ENCODE results near the gene LMLN. TPM values are rescaled to one million over a fixed set of nuclear protein-coding genes. Genes with fewer than 3 reads are reported as not detected.
A peak's percentile ranks its signal among the peaks of the same experiment; 100 is the strongest.
"Not testable (repeated sequence)": the region's sequence is repeated elsewhere in the genome, so short reads cannot be mapped to it uniquely, and the experiment has no call there.

The LMLN gene
- total and polyA plus RNA-seq, 8 donors = 2.2 to 6.4 (median 4.4) TPM

DNA sequence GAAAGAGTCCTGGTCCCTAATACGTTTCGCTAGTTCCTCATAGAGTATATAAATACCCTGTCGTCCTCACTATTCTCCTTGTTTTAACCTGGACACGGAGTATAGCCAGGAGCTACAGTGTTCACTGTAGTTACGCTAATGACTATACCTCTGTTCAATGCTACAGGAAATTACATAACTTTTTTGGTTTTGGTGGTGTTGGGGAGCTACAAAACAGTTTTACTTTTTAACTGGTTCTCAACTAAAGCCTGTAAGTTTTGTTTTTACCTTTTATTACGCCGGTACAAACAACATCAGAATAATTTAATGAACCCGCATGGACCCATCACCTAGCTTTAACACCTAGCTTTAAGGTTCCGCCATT is 1.5 kb downstream of the LMLN start:
- 85 to 90% methylated on average over 9 of the region's 9 CpGs for WGBS, 2 donors
- Histone ChIP-seq H3K27me3 (no peaks in the 10 kb centered on the region), H3K4me1 (peaks cover 2 to 11% (median 2%) of the 10 kb centered on the region in 3 donors), H3K9me3 (no peaks in the 10 kb centered on the region), H3K27ac (no peak overlapping the region), H3K36me3 (peaks cover 0 to under 1% (median 0%) of the 10 kb centered on the region in 3 donors), H3K4me3 (peak overlapping the region in 1 of 4 donors; percentile 94)
- TF ChIP-seq, protein P1, sequence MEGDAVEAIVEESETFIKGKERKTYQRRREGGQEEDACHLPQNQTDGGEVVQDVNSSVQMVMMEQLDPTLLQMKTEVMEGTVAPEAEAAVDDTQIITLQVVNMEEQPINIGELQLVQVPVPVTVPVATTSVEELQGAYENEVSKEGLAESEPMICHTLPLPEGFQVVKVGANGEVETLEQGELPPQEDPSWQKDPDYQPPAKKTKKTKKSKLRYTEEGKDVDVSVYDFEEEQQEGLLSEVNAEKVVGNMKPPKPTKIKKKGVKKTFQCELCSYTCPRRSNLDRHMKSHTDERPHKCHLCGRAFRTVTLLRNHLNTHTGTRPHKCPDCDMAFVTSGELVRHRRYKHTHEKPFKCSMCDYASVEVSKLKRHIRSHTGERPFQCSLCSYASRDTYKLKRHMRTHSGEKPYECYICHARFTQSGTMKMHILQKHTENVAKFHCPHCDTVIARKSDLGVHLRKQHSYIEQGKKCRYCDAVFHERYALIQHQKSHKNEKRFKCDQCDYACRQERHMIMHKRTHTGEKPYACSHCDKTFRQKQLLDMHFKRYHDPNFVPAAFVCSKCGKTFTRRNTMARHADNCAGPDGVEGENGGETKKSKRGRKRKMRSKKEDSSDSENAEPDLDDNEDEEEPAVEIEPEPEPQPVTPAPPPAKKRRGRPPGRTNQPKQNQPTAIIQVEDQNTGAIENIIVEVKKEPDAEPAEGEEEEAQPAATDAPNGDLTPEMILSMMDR (IDR thresholded peaks at IDR 0.05) = no peak
- DNase-seq (no peak), ATAC-seq (no peak), FAIRE-seq (no peak)
- intact Hi-C loops (cut with DNase I) = no loop called here

DNA sequence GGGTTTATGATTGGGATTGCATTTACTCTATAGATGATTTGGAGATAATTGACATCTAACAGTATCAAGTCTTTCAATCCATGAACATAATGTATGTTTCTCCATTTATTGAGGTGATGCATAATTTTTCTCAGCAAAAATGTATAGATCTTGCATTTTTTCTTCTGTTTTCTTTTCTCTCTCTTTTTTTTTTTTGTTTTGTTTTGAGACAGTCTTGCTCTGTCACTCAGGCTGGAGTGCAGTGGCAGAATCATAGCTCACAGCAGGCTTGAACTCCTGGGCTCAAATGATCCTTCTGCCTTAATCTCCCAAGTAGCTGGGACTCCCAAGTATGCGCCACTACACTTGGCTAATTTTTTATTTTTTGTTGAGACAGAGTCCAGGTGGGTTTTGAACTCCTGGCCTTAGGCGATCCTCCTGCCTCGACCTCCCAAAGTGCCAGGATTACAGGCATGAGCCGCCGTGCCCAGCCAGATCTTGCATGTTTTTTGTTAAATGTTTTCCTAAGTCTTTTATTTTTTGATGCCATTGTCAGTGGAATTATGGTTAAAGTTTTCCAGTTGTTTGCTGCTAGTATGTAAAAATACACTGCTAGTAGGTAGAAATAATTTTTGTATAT is 3.1 kb downstream of the LMLN start:
- Histone ChIP-seq H3K27me3 (no peaks in the 10 kb centered on the region), H3K4me3 (no peak overlapping the region), H3K36me3 (no peaks in the 10 kb centered on the region), H3K9me3 (no peaks in the 10 kb centered on the region), H3K4me1 (peaks cover 2 to 11% (median 2%) of the 10 kb centered on the region in 3 donors), H3K27ac (no peak overlapping the region)
- TF ChIP-seq, protein P1 (IDR thresholded peaks at IDR 0.05) = no peak
- no peak for ATAC-seq
- FAIRE-seq = no peak
- 89 to 94% methylated on average over 5 of the region's 5 CpGs for WGBS, 2 donors
- DNase-seq = no peak
- intact Hi-C loops (cut with DNase I) = no loop called here

DNA sequence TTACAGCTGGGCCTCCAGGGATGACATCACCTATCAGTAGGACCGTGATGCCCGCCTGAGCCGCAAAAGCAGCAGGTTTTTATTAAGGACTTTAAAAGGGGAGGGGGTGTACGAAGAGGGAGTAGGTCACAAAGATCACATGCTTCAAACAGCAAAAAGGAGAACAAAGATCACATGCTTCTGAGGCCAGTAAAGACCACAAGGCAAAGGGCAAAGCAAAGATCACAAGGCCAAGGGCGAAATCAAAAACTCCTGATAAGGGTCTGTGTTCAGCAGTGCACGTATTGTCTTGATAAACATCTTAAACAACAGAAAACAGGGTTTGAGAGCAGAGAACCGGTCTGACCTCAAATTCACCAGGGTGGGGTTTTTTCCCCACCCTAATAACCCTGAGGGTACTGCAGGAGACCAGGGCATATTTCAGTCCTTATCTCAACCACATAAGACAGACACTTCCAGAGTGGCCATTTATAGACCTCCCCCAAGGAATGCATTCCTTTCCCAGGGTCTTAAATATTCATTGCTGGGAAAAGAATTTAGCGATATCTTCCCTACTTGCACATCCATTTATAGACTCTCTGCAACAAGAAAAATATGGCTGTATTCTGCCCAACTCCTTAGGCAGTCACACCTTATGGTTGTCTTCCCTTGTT is 7.4 kb downstream of the LMLN start:
- H3K36me3 ChIP-seq; FAIRE-seq; H3K4me1 ChIP-seq; H3K27me3 ChIP-seq; DNase-seq; H3K9me3 ChIP-seq; H3K4me3 ChIP-seq; ATAC-seq; intact Hi-C loops (cut with DNase I); H3K27ac ChIP-seq: not testable (repeated sequence)
- 94 to 96% methylated on average over 8 of the region's 8 CpGs for WGBS, 2 donors

DNA sequence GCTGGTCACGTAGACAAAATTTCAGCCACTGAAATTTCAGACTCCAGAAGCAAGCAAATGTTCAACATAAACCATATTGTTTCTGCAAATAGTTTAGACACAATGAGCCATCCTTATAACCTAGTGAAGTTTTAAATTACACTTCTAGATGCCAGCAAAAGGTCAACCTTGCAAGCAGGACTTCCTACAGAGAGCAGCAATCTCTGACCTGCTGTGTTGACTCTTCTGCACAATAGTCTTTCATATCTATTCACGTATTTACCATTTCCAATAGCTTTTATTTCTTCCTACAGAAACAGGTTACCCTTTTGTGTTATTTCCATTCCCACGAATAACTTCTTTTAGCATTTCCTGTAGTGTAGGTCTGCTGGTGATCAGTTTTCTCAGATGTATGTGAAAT is 10.6 kb downstream of the LMLN start:
- 65 to 82% methylated on average over 3 of the region's 3 CpGs for WGBS, 2 donors
- no peaks in the 10 kb centered on the region for H3K27me3 ChIP-seq
- no peaks in the 10 kb centered on the region for H3K4me1 ChIP-seq
- H3K4me3 ChIP-seq = no peak overlapping the region
- H3K9me3 ChIP-seq = no peaks in the 10 kb centered on the region
- intact Hi-C loops (cut with DNase I) = no loop called here
- ATAC-seq (no peak), FAIRE-seq (no peak), DNase-seq (no peak)
- TF ChIP-seq, protein P1 (IDR thresholded peaks at IDR 0.05) = no peak
- no peaks in the 10 kb centered on the region for H3K36me3 ChIP-seq
- H3K27ac ChIP-seq = no peak overlapping the region

DNA sequence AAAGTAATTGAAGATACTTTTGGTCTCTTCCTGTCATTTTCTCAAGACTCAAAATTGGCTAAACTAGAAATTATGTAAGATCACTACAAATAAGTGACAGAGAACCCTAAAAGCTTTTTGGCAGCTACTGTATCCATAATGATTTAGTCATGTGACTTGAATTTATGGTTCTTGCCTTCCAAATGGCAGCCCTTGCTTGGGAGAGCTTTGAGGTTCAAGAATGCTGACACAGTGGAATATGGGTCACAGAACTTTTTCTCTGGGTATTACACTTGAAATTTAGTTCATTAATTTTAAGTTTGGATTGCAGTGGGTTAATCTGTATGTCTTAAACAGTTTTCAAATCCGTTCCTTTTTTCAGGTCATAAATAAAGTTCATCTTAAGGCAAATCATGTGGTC is 14.0 kb downstream of the LMLN start:
- H3K9me3 ChIP-seq = no peaks in the 10 kb centered on the region

More for the DNA sequence above, 14.0 kb downstream of the LMLN start:
- Histone ChIP-seq H3K36me3 (peaks cover 0 to 12% (median 0%) of the 10 kb centered on the region in 3 donors), H3K4me1 (no peaks in the 10 kb centered on the region), H3K4me3 (no peak overlapping the region), H3K27me3 (no peaks in the 10 kb centered on the region), H3K27ac (no peak overlapping the region)
- no peak for ATAC-seq
- DNase-seq = no peak
- TF ChIP-seq, protein P1 (IDR thresholded peaks at IDR 0.05) = no peak
- 77 to 82% methylated on average over 1 of the region's 1 CpG for WGBS, 2 donors
- FAIRE-seq = no peak
- intact Hi-C loops (cut with DNase I) = no loop called here
